Hepatic stellate cell (primary cell): ENCODE data around the gene KIF16B.
"Not testable (repeated sequence)": the region's sequence is repeated elsewhere in the genome, so short reads cannot be mapped to it uniquely, and the experiment has no call there.

Experiments used
- DNase-seq: peaks from one replicate; pipeline ENCODE4 v3.0.0; 2011; ENCODE audit warnings: low spot score

Gene KIF16B

GRCh38 chr20:16522651-16523050 is 50.6 kb downstream of the KIF16B start:
- DNase-seq, result not testable (repeated sequence)

DNA sequence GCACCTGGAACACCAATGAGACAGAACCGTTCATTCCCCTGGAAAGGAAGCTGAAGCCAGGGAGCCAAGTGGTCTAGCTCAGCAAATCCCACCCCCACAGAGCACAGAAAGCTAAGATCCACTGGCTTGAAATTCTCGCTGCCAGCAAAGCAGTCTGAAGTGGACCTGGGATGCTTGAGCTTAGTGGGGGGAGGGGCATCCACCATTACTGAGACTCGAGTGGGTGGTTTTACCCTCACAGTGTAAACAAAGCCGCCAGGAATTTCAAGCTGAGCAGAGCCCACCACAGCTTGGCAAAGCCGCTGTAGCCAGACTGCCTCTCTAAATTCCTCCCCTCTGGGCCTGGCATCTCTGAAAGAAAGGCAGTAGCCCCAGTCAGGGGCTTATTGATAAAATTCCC is 53.1 kb downstream of the KIF16B start:
- DNase-seq, result no peak

- not testable (repeated sequence) for DNase-seq
These were observed 53.6 kb downstream of the KIF16B start for GRCh38 chr20:16519673-16520072.

- no peak for DNase-seq
These were observed 54.5 kb downstream of the KIF16B start for GRCh38 chr20:16518784-16519084.

DNA sequence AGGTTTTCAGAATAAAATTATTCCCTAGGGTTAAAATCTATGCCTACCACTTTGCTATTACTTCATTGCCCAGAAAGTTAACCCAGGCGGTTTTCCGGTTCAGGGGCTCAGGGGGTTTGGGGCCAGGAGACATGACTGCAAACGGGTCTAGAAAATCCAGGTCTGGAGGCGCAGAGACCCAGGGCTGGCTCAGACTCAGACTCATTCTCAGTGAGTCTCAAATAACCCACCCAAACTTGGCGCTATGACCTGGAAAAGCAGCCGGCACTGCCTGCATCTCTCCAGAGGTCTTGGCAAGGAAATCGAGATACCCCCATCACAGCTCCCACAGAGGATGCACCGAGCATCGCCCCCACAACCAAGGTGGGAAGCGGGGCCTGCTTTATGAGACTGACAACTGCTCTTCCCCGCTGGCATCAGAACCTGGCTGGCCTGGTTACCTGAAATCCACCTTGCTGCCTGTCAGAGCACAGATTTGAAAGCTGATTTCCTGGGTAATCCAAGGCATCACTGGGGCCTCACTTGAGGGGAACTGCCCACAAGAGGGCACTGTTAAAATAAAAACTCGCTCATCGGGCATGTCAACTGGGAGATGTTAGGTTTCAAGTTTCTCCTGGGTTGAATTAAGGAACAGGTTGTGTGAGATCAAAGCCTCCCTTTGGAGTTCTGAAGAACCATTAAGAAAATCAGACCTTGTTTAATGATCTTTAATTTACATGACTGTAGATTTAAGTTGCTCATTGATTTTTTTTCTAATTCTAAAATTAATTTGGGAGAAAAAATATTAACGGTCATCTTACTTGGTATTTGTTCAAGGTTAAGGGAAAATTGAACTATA is 55.1 kb downstream of the KIF16B start:
- DNase-seq, result peak; percentile 58

GRCh38 chr20:16516794-16517193 is 56.5 kb downstream of the KIF16B start:
- no peak for DNase-seq

DNA sequence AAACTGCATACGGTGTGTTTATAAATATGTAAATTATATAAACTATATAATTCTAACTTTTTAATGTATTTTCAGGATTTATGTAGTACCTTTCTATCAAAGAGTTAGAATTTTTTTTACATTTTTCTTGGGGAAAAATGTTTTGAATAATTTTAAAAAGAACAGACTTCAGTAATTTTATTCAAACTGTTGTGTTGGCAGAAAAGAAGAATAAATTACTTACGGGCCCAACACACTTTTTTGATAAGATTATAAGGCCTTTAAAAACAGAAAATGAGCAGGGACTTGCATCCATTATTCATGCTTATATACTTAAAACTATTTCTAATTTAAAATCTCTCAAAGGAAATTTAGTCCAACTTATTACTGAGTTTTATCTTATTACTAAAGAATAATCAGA is 58.2 kb downstream of the KIF16B start:
- no peak for DNase-seq

- DNase-seq, result no peak
These were observed 59.1 kb downstream of the KIF16B start for GRCh38 chr20:16514140-16514539.

DNA sequence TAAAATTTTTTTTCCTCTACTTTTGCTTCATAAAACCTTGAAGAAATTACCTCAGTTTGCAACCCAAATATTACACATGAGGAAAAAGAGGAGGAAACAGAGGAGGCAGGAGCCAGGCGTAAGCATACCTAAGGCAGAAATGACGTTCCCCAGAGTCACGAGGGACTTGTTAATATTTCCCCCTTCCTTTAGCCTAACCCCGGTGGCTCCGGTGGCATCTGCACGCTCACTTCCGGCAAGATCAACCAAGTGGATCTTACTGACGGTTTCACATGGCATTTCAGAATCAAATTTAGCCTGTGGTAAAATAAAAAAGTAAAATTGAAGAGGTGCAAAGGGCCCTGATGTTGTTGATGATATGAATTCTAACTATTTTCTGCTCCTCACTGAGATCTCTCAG is 67.4 kb downstream of the KIF16B start:
- DNase-seq, result no peak

- no peak for DNase-seq
These were observed 71.9 kb downstream of the KIF16B start for GRCh38 chr20:16501301-16501700.

DNA sequence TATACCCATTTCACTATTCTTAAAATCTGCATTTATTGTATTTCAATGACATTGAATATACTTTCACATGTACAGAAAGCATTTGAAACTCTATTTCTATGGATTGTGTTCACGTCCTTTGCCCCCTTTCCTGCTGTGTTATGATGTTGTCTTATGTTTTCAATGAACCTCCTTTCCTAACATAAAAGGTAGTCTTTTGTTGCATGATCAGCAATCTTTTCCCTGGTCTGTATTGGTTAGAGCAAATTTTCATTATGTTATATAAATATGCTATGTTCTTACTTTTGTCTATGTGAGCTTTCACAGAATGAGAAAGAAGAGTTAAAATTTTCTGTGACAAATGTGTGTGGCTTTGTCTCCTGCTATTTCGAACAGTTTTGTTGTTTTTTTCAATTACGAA is 73.1 kb downstream of the KIF16B start:
- DNase-seq, result no peak

DNA sequence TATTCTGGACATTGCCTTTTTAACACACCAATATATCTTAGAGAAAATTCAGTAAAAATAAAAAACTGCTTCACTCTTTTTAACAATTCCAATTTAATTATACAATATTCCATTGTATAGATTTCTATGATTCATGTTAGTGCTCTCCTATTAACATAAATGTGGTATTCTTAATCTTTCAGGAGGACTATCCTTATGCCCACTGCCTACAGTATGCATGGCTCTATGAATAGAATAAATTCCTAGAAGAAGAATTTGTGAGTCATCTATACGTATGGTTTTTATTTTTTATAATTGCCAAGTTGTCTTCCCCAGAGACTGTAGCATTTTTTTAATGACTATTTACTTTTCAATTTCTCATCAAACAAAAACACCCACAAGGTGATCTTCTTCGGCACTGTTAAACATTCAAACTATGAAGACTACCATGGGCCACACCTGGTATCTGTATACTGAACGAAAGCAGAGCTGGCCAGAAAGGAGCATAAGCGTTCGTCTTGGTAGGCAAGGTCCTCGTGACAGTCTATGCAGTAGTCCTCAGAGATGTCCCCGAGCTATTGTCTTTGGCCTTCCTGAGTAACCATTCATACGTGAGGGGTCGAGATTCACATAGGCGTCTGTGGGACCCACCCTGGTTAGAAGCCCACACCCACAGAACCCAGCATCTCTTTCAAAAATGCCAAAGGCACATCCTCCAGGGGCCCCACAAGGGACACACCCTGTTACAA is 74.6 kb downstream of the KIF16B start:
- DNase-seq, result no peak

DNA sequence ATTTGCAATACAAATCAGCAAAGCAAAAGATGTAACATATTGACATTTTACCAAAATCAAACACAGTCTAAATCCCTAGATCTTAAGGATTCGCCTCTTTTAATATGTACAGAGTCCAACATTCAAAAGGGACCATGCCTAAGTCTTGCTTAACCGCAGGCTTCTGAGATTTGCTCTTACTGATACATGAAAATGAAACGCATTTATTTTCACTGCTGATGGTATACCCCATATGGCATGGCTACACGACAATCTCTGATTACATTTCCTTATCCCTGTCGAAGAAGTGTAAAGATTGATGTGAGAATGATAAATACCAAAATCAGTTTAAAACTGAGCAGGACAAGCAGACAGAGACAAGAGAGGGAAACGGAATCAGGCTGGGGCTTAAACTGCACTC is 75.4 kb downstream of the KIF16B start:
- DNase-seq, result no peak

GRCh38 chr20:16493486-16493885 is 79.8 kb downstream of the KIF16B start:
- DNase-seq, result no peak

GRCh38 chr20:16491294-16491905 is 81.8 kb downstream of the KIF16B start:
- no peak for DNase-seq

DNA sequence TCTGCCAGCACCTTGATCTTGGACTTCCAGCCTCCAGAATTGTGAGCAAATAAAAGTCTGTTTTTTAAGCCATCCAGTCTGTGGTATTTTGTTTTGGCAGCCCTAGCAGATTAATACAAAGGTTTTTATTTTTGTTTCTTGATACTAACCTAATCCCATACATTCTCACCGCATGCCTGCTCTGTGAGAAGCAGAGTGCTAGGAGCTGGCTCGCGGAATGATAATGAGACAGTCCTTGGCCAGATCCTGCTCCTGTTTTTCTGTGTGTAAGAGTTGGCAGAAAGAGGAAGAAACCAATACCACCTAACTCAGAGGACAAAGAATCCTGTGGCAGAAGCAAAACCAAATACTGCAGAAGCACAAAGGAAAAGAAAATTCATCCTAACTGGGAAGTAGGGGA is 82.6 kb downstream of the KIF16B start:
- no peak for DNase-seq

GRCh38 chr20:16488616-16489015 is 84.6 kb downstream of the KIF16B start:
- no peak for DNase-seq

- DNase-seq, result no peak
These were observed 85.2 kb downstream of the KIF16B start for GRCh38 chr20:16488086-16488485.

DNA sequence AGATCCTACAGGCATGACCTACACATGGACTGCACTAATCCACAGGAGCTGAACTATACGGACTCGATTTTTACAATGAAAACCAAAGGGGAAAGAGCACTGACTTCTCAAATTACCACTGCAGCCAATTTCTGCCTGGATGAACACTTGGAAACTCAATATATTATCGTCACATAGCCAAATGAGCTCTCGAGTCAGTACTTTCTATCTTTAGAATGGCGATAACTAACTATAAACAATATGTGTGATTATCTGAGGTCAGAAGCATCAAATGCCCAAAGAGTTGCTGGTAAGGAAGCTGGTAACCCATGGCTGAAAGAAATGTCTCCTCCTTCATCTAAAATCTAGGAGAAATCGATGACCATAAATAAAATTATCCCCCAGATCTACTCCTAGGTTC is 86.7 kb downstream of the KIF16B start:
- no peak for DNase-seq

DNA sequence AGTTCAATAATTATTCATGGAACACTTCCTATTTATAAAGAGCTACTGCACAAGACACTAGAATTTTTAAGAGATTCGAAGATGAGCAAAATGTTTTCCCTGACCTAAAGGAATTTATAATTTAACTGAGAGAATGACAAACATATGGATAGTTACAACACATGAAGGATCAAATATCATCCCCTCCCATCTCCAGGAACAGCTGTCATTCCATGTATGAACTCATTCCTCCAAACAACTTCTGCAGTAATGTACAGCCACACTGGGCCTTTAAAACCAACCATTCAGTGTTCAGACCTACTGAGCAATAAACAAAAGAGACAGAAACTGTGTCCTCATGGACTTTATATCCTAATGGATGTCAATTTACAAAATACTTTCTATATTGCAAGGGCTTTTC is 87.8 kb downstream of the KIF16B start:
- DNase-seq, result no peak

DNA sequence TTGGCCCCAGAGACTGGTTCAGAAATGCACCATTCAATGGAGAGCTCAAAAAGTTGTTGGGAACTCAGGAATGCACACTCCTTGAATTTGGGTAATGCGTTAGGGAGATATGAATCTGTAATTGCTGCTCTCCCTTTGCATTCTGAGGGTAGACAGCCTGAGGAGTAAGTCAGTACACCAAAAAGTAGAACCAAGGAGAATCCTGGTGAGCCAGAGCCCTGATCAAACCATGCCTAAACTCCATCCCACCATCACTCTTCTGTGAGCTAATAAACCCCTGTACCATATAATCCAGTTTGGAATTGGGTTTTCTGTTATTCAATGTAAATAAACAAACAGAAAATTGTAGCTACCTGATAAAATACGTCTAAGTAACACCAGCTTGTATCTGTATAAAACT is 90.2 kb downstream of the KIF16B start:
- DNase-seq, result no peak

GRCh38 chr20:16481977-16482376 is 91.3 kb downstream of the KIF16B start:
- DNase-seq, result no peak

DNA sequence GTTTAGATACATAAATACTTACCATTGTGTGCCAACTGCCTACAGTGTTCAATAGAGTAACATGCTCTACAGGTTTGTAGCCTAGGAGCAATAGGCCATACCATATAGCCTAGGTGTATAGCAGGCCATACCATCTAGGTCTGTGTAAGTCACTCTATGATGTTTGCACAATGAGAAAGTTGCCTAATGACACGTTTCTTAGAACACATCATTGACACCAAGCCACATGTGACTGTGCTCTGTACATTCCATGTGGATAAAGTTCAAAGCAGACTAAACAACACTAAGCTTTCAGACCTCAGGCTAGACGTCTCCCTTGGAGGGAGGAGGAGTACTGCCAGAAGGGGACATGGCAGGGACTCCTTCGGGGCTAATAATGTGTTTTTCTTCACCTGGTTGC is 93.6 kb downstream of the KIF16B start:
- no peak for DNase-seq
